GM18907 (cell line): ENCODE data around the gene SLC8A1.
A peak's percentile ranks its signal among the peaks of the same experiment; 100 is the strongest.

Experiments used
- ATAC-seq: cut with Tn5 transposase; IDR thresholded peaks from one replicate; pipeline ENCODE4 v1.9.1; 2021; ENCODE audit warnings: mild to moderate bottlenecking, moderate library complexity; ENCODE audit not compliant: unreplicated experiment

SLC8A1 gene

GRCh38 chr2:40208463-40208862 is 243.4 kb downstream of the SLC8A1 start:
- ATAC-seq = no peak

- ATAC-seq = no peak
Observed at GRCh38 chr2:40204268-40204667, 247.6 kb downstream of the SLC8A1 start.

GRCh38 chr2:40202798-40203400 is 249.0 kb downstream of the SLC8A1 start:
- ATAC-seq = no peak

GRCh38 chr2:40201425-40201824 is 250.5 kb downstream of the SLC8A1 start:
- no peak for ATAC-seq

- ATAC-seq = no peak
Observed at GRCh38 chr2:40200366-40200915, 251.4 kb downstream of the SLC8A1 start.

- ATAC-seq = no peak
Observed at GRCh38 chr2:40199771-40200170, 252.1 kb downstream of the SLC8A1 start.

- no peak for ATAC-seq
Observed at GRCh38 chr2:40197121-40197520, 254.8 kb downstream of the SLC8A1 start.

- ATAC-seq = no peak
Observed at GRCh38 chr2:40193670-40194026, 258.2 kb downstream of the SLC8A1 start.

- ATAC-seq = no peak
Observed at GRCh38 chr2:40192864-40193669, 258.8 kb downstream of the SLC8A1 start.

GRCh38 chr2:40190457-40190856 is 261.4 kb downstream of the SLC8A1 start:
- ATAC-seq = no peak

GRCh38 chr2:40189881-40190280 is 262.0 kb downstream of the SLC8A1 start:
- no peak for ATAC-seq

- no peak for ATAC-seq
Observed at GRCh38 chr2:40187054-40187453, 264.8 kb downstream of the SLC8A1 start.

GRCh38 chr2:40184551-40184950 is 267.3 kb downstream of the SLC8A1 start:
- ATAC-seq = no peak

GRCh38 chr2:40181855-40182254 is 270.0 kb downstream of the SLC8A1 start:
- no peak for ATAC-seq

- ATAC-seq = no peak
Observed at GRCh38 chr2:40179801-40180200, 272.1 kb downstream of the SLC8A1 start.

- peak; percentile 93 for ATAC-seq
Observed at GRCh38 chr2:40178971-40179370, 272.9 kb downstream of the SLC8A1 start.

GRCh38 chr2:40178171-40178778 is 273.6 kb downstream of the SLC8A1 start:
- ATAC-seq = peak; percentile 42

- no peak for ATAC-seq
Observed at GRCh38 chr2:40177366-40177765, 274.5 kb downstream of the SLC8A1 start.

- ATAC-seq = no peak
Observed at GRCh38 chr2:40173276-40173675, 278.6 kb downstream of the SLC8A1 start.

GRCh38 chr2:40169856-40170255 is 282.0 kb downstream of the SLC8A1 start:
- ATAC-seq = no peak

- ATAC-seq = no peak
Observed at GRCh38 chr2:40169430-40169829, 282.5 kb downstream of the SLC8A1 start.

- no peak for ATAC-seq
Observed at GRCh38 chr2:40168546-40168945, 283.3 kb downstream of the SLC8A1 start.
